ENCODE data around the gene COPB2. TPM values are rescaled to one million over a fixed set of nuclear protein-coding genes. Genes with fewer than 3 reads are reported as not detected.
"Not testable (repeated sequence)": the region's sequence is repeated elsewhere in the genome, so short reads cannot be mapped to it uniquely, and the experiment has no call there.

The COPB2 gene
- total and polyA plus RNA-seq, 10 donors, result 21.4 to 101 (median 88.0) TPM

DNA sequence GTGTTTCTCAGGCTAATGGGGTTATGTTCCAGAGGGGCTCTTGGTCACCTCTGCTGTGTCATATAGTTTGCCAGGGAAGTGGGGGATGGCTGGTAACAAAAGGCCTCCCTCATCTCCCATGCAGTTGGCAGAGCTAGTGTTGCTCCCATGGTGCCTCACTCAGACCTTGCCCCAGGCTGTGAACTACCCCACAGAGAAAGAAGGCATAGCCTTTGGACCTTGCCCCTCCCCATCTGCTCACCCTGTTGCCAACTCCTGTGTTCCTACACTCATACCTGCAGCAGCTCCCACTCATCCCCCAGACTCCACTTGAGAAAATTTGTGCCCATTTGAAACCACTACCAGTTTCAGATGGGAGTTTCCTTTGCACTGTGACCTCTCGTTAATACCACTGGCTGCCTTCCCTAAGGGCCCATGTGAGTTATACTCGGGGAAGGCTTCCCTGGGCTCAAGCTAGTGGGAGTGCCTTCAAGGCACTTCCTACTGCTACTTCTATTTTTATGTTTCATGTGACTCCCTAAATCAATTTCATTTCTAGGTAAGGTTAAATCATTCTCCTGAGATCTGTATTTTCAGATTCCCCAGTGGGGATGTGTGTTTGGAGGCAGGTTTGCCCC lies 25.3 kb upstream of the COPB2 start:
- WGBS, 5 donors, result 54 to 82% (median 75%) methylated on average over 2 of the region's 2 CpGs
- Histone ChIP-seq H3K9me3 (peaks cover 6 to 86% (median 82%) of the 10 kb centered on the region in 8 donors), H3K4me1 (no peaks in the 10 kb centered on the region), H3K4me3 (no peak overlapping the region), H3K27me3 (replicated peaks in 1 of 7) (no peaks in the 10 kb centered on the region), H3K36me3 (peaks cover 0 to 7% (median 0%) of the 10 kb centered on the region in 6 donors), H3K27ac (no peak overlapping the region)
- DNase-seq, result no peak
- intact Hi-C loops (cut with DNase I; ENCODE audit: low total_unique reads), result no loop called here
- TF ChIP-seq, protein P1, sequence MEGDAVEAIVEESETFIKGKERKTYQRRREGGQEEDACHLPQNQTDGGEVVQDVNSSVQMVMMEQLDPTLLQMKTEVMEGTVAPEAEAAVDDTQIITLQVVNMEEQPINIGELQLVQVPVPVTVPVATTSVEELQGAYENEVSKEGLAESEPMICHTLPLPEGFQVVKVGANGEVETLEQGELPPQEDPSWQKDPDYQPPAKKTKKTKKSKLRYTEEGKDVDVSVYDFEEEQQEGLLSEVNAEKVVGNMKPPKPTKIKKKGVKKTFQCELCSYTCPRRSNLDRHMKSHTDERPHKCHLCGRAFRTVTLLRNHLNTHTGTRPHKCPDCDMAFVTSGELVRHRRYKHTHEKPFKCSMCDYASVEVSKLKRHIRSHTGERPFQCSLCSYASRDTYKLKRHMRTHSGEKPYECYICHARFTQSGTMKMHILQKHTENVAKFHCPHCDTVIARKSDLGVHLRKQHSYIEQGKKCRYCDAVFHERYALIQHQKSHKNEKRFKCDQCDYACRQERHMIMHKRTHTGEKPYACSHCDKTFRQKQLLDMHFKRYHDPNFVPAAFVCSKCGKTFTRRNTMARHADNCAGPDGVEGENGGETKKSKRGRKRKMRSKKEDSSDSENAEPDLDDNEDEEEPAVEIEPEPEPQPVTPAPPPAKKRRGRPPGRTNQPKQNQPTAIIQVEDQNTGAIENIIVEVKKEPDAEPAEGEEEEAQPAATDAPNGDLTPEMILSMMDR (IDR thresholded peaks at IDR 0.05 in 8 of 11, conservative IDR thresholded peaks at IDR 0.05 in 3 of 11), result no peak
- TF ChIP-seq POLR2AphosphoS5 (IDR thresholded peaks at IDR 0.05) (no peak), POLR2A (IDR thresholded peaks at IDR 0.05) (no peak)

- intact Hi-C loops (cut with DNase I; ENCODE audit: low total_unique reads); H3K27ac ChIP-seq; H3K4me3 ChIP-seq; DNase-seq; H3K4me1 ChIP-seq; H3K36me3 ChIP-seq; H3K27me3 ChIP-seq (replicated peaks in 1 of 7): not testable (repeated sequence)
- H3K9me3 ChIP-seq, result peaks cover 6 to 100% (median 95%) of the 10 kb centered on the region in 8 donors
Observed at GRCh38 chr3:139412891-139413290, 23.4 kb upstream of the COPB2 start.

DNA sequence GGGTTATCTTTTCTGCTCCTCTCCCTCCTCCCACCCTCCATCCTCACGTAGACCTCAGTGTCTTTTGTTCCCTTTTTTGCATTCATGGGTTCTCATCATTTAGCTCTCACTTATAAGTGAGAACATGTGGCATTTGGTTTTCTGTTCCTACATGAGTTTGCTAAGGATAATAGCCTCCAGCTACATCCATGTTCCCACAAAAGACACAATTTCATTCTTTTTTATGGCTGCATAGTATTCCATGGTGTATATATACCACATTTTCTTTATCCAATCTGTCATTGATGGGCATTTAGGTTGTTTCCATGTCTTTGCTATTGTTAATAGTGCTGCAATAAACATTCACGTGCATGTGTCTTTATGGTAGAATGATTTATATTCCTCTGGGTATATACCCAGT lies 11.7 kb upstream of the COPB2 start:
- H3K27me3 ChIP-seq (replicated peaks in 1 of 7); H3K4me1 ChIP-seq; H3K36me3 ChIP-seq; DNase-seq; intact Hi-C loops (cut with DNase I; ENCODE audit: low total_unique reads); H3K27ac ChIP-seq; H3K4me3 ChIP-seq: not testable (repeated sequence)
- peaks cover 0 to 56% (median 46%) of the 10 kb centered on the region in 8 donors for H3K9me3 ChIP-seq
- 79 to 90% (median 84%) methylated on average over 2 of the region's 2 CpGs for WGBS, 5 donors

GRCh38 chr3:139396707-139397106 lies 7.3 kb upstream of the COPB2 start:
- Histone ChIP-seq H3K9me3 (peaks cover 0 to 14% (median 10%) of the 10 kb centered on the region in 8 donors), H3K4me3 (no peak overlapping the region), H3K4me1 (peaks cover 0 to under 1% (median 0%) of the 10 kb centered on the region in 6 donors), H3K27ac (no peak overlapping the region), H3K36me3 (no peaks in the 10 kb centered on the region), H3K27me3 (replicated peaks in 1 of 7) (no peaks in the 10 kb centered on the region)
- TF ChIP-seq POLR2A (IDR thresholded peaks at IDR 0.05) (no peak), POLR2AphosphoS5 (IDR thresholded peaks at IDR 0.05) (no peak)
- TF ChIP-seq, protein P1 (IDR thresholded peaks at IDR 0.05 in 8 of 11, conservative IDR thresholded peaks at IDR 0.05 in 3 of 11), result no peak
- 92 to 99% (median 95%) methylated on average over 3 of the region's 3 CpGs for WGBS, 5 donors
- no peak for DNase-seq
- intact Hi-C loops (cut with DNase I; ENCODE audit: low total_unique reads), result no loop called here

DNA sequence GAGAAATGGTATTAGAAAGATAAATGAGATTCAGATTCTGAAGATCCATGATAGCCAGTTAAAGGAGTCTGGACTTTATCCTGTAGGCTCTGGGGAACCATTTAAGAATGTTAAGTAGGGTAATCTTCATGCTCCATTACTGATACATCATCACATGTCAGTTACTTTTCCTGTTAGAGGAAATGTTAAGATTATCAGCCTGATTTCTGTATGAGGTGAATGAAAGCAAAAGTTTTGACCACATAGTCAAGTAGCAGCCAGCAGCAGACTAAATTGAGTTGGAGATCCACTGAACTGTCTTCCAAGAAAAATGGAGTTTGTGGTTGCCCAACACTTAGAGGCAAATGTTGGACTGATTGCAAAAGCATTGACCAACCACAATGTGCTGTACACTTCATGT lies 4.7 kb upstream of the COPB2 start:
- TF ChIP-seq POLR2A (IDR thresholded peaks at IDR 0.05) (no peak), POLR2AphosphoS5 (IDR thresholded peaks at IDR 0.05) (no peak)
- TF ChIP-seq, protein P1 (IDR thresholded peaks at IDR 0.05 in 8 of 11, conservative IDR thresholded peaks at IDR 0.05 in 3 of 11), result no peak
- DNase-seq, result no peak
- no peaks in the 10 kb centered on the region for H3K9me3 ChIP-seq
- H3K36me3 ChIP-seq, result no peaks in the 10 kb centered on the region
- intact Hi-C loops (cut with DNase I; ENCODE audit: low total_unique reads), result no loop called here
- no peak overlapping the region for H3K27ac ChIP-seq
- H3K4me3 ChIP-seq, result no peak overlapping the region
- no peaks in the 10 kb centered on the region for H3K27me3 ChIP-seq (replicated peaks in 1 of 7)
- H3K4me1 ChIP-seq, result peaks cover 8 to 18% (median 14%) of the 10 kb centered on the region in 6 donors
